Daoy (cell line): ENCODE measurements around the gene SSBP3. TPM values are rescaled to one million over a fixed set of nuclear protein-coding genes. Genes with fewer than 3 reads are reported as not detected.
"Not testable (repeated sequence)": the region's sequence is repeated elsewhere in the genome, so short reads cannot be mapped to it uniquely, and the experiment has no call there.

Experiments used
- DNase-seq: peaks from one replicate; pipeline ENCODE4 v3.0.0-alpha.2; 2015; ENCODE audit warnings: low read depth
- total RNA-seq: library from RNA; depleted of rRNA; stranded (reverse); fragments of >200 nt; shearing (Covaris generic); gene quantifications from 2 replicates; pipeline ENCODE4 v1.2.3, GENCODE V29; 2014

Gene SSBP3
- total RNA-seq, 1 experiment from 2014 or later: 21.2 TPM

- DNase-seq: no peak
Observed at GRCh38 chr1:54392401-54392800, 13.8 kb downstream of the SSBP3 start.

- DNase-seq: no peak
Observed at GRCh38 chr1:54391450-54392209, 14.6 kb downstream of the SSBP3 start.

GRCh38 chr1:54390655-54391054 lies 15.5 kb downstream of the SSBP3 start:
- DNase-seq: no peak

- DNase-seq: not testable (repeated sequence)
Observed at GRCh38 chr1:54389608-54390007, 16.6 kb downstream of the SSBP3 start.

GRCh38 chr1:54387419-54387818 lies 18.8 kb downstream of the SSBP3 start:
- DNase-seq: no peak

- no peak for DNase-seq
Observed at GRCh38 chr1:54385727-54386022, 20.5 kb downstream of the SSBP3 start.

- no peak for DNase-seq
Observed at GRCh38 chr1:54384918-54385726, 21.1 kb downstream of the SSBP3 start.

GRCh38 chr1:54384471-54384870 lies 21.7 kb downstream of the SSBP3 start:
- no peak for DNase-seq

GRCh38 chr1:54381524-54381923 lies 24.7 kb downstream of the SSBP3 start:
- DNase-seq: no peak

- no peak for DNase-seq
Observed at GRCh38 chr1:54380290-54380882, 25.8 kb downstream of the SSBP3 start.

- no peak for DNase-seq
Observed at GRCh38 chr1:54379555-54380289, 26.5 kb downstream of the SSBP3 start.

- DNase-seq: no peak
Observed at GRCh38 chr1:54378874-54379554, 27.2 kb downstream of the SSBP3 start.

GRCh38 chr1:54378157-54378873 lies 27.9 kb downstream of the SSBP3 start:
- DNase-seq: no peak

- DNase-seq: peak; percentile 19
Observed at GRCh38 chr1:54377040-54377691, 29.0 kb downstream of the SSBP3 start.

- DNase-seq: no peak
Observed at GRCh38 chr1:54376430-54377039, 29.7 kb downstream of the SSBP3 start.

- DNase-seq: no peak
Observed at GRCh38 chr1:54375712-54376429, 30.3 kb downstream of the SSBP3 start.

GRCh38 chr1:54375298-54375697 lies 30.9 kb downstream of the SSBP3 start:
- DNase-seq: no peak

GRCh38 chr1:54374766-54375165 lies 31.4 kb downstream of the SSBP3 start:
- DNase-seq: no peak

- no peak for DNase-seq
Observed at GRCh38 chr1:54372978-54373377, 33.2 kb downstream of the SSBP3 start.
